Uterus (tissue), 4 donors: ENCODE measurements around the gene RDM1. TPM values are rescaled to one million over a fixed set of nuclear protein-coding genes. Genes with fewer than 3 reads are reported as not detected.

ENCODE experiments used
- DNase-seq, 2 donors: peaks; one replicate each; pipeline ENCODE4 v3.0.0-alpha.2; 2019 to 2020
- H3K27ac ChIP-seq, 2 donors: fragments of 200-600 bp; sonication (generic); 1 replicate in 1 of 2; 2 replicates in 1 of 2; pipeline ENCODE4 v1.5.1; 2016 to 2018
- H3K27me3 ChIP-seq, 2 donors: fragments of 200-600 bp; sonication (generic); one replicate each; pipeline ENCODE4 v1.5.1; 2018 to 2019; ENCODE audit warnings: control low read depth in 1 of 2
- H3K36me3 ChIP-seq, 2 donors: fragments of 200-600 bp; sonication (generic); one replicate each; pipeline ENCODE4 v1.5.1; 2019; ENCODE audit warnings: control low read depth in 1 of 2
- H3K4me1 ChIP-seq, 2 donors: fragments of 200-600 bp; sonication (generic); one replicate each; pipeline ENCODE4 v1.5.1; 2018 to 2019; ENCODE audit warnings: control low read depth in 1 of 2
- H3K4me3 ChIP-seq, 2 donors: fragments of 200-600 bp; sonication (generic); 1 replicate in 1 of 2; 2 replicates in 1 of 2; pipeline ENCODE4 v1.5.1; 2018 to 2019; ENCODE audit warnings: mild to moderate bottlenecking in 1 of 2
- H3K9me3 ChIP-seq, 2 donors: fragments of 200-600 bp; sonication (generic); one replicate each; pipeline ENCODE4 v1.5.1; 2019; ENCODE audit warnings: control low read depth in 1 of 2
- CTCF ChIP-seq, 4 experiments: fragments of 200-600 bp in 2 of 4; fragments of 450-650 bp in 2 of 4; sonication (generic) in 2 of 4; IDR thresholded peaks; one replicate each; pipeline ENCODE4 v1.5.1; 2016 to 2019; ENCODE audit warnings: antibody characterized with exemption in 4 of 4, mild to moderate bottlenecking in 2 of 4, moderate library complexity in 1 of 4
- POLR2A ChIP-seq, 2 donors: fragments of 450-650 bp; IDR thresholded peaks; one replicate each; pipeline ENCODE4 v1.6.1; 2016; ENCODE audit warnings: antibody characterized with exemption in 2 of 2, mild to moderate bottlenecking in 1 of 2, moderate library complexity in 1 of 2
- intact Hi-C: fragments of 100-400 bp; cut with DNase I; formaldehyde crosslinking; loops from one replicate; pipeline ENCODE4 v1.15.1; 2023; ENCODE audit warnings: low total_unique reads
- total RNA-seq, 4 donors: library from RNA; depleted of rRNA in 3 of 4; stranded (reverse); fragments of >200 nt in 3 of 4; gene quantifications; one replicate each; pipeline versions ENCODE4 v1.1.0 to v1.2.4, GENCODE V29; 2014 to 2023
- donor health status: DM: yes; HTN: yes; CAD: no.

RDM1 gene
- total RNA-seq, 4 donors from 2014 or later = 3.5 TPM; not detected in 3

GRCh38 chr17:35889818-35890773, 40.5 kb downstream of the RDM1 start:
- no peak for DNase-seq
- Histone ChIP-seq H3K36me3 (no peaks in the 10 kb centered on the region), H3K27me3 (no peaks in the 10 kb centered on the region), H3K9me3 (no peaks in the 10 kb centered on the region), H3K27ac (no peak overlapping the region), H3K4me3 (no peak overlapping the region), H3K4me1 (no peaks in the 10 kb centered on the region)
- intact Hi-C loops = no loop called here
- TF ChIP-seq CTCF (IDR thresholded peaks at IDR 0.05) = no peak
- no peak for TF ChIP-seq POLR2A (IDR thresholded peaks at IDR 0.05)

GRCh38 chr17:35889241-35889640, 41.3 kb downstream of the RDM1 start:
- H3K4me3 ChIP-seq = no peak overlapping the region
- no peak for DNase-seq
- H3K27ac ChIP-seq = no peak overlapping the region
- no peaks in the 10 kb centered on the region for H3K36me3 ChIP-seq
- H3K27me3 ChIP-seq = no peaks in the 10 kb centered on the region
- H3K9me3 ChIP-seq = no peaks in the 10 kb centered on the region
- intact Hi-C loops = no loop called here
- no peak for TF ChIP-seq CTCF (IDR thresholded peaks at IDR 0.05)
- no peak for TF ChIP-seq POLR2A (IDR thresholded peaks at IDR 0.05)
- no peaks in the 10 kb centered on the region for H3K4me1 ChIP-seq

- no peaks in the 10 kb centered on the region for H3K27me3 ChIP-seq
- intact Hi-C loops = no loop called here
- H3K27ac ChIP-seq = no peak within 1 kb of the TSS
- H3K36me3 ChIP-seq = no peaks in the 10 kb centered on the region
- no peaks in the 10 kb centered on the region for H3K9me3 ChIP-seq
- TF ChIP-seq POLR2A (IDR thresholded peaks at IDR 0.05) = no peak
- TF ChIP-seq CTCF (IDR thresholded peaks at IDR 0.05) = no peak
- DNase-seq = no peak
- no peaks in the 10 kb centered on the region for H3K4me1 ChIP-seq
- no peak within 1 kb of the TSS for H3K4me3 ChIP-seq
Observed at GRCh38 chr17:35879773-35880654, 50.6 kb downstream of the RDM1 start, which contains the start of gene CCL5. Gene CCL5, minus strand, starts transcription at chr17:35880360.

GRCh38 chr17:35878361-35878760, 52.2 kb downstream of the RDM1 start:
- intact Hi-C loops = no loop called here
- DNase-seq = no peak
- TF ChIP-seq CTCF (IDR thresholded peaks at IDR 0.05) (no peak), POLR2A (IDR thresholded peaks at IDR 0.05) (no peak)
- Histone ChIP-seq H3K36me3 (no peaks in the 10 kb centered on the region), H3K27ac (no peak overlapping the region), H3K4me3 (no peak overlapping the region), H3K9me3 (no peaks in the 10 kb centered on the region), H3K27me3 (no peaks in the 10 kb centered on the region), H3K4me1 (no peaks in the 10 kb centered on the region)
